HepG2 (cell line): ENCODE results near the gene EFNA2. TPM values are rescaled to one million over a fixed set of nuclear protein-coding genes. Genes with fewer than 3 reads are reported as not detected.

Experiments used
- ARNTL ChIP-seq: sonication (generic); formaldehyde crosslinking; IDR thresholded peaks from 2 replicates; pipeline ENCODE4 v1.4.0; 2020; ENCODE audit warnings: mild to moderate bottlenecking, missing genetic modification reagents
- CHD4 ChIP-seq: fragments of 200-600 bp; sonication (generic); IDR thresholded peaks from 2 replicates; pipeline ENCODE4 v1.7.0; 2017; ENCODE audit warnings: mild to moderate bottlenecking, low read length, borderline replicate concordance
- DRAP1 ChIP-seq: IDR thresholded peaks from 2 replicates; pipeline ENCODE4 v1.6.1; 2016; ENCODE audit warnings: missing genetic modification reagents, missing compliant biosample characterization
- EED ChIP-seq: sonication (generic); formaldehyde crosslinking; IDR thresholded peaks from 2 replicates; pipeline ENCODE4 v1.5.0; 2020; ENCODE audit warnings: mild to moderate bottlenecking, missing genetic modification reagents
- HNRNPUL1 ChIP-seq: fragments of 200-400 bp; formaldehyde crosslinking; IDR thresholded peaks from 2 replicates; pipeline ENCODE4 v1.6.1; 2017; ENCODE audit warnings: low read depth, mild to moderate bottlenecking, low read length, moderate library complexity
- MAF1 ChIP-seq: sonication (generic); formaldehyde crosslinking; IDR thresholded peaks from 2 replicates; pipeline ENCODE4 v1.5.0; 2020; ENCODE audit warnings: missing genetic modification reagents, borderline replicate concordance
- NFRKB ChIP-seq: fragments of 450-650 bp; IDR thresholded peaks from 2 replicates; pipeline ENCODE4 v1.6.1; 2017
- SAP130 ChIP-seq: IDR thresholded peaks from 2 replicates; pipeline ENCODE4 v1.6.1; 2016; ENCODE audit warnings: low read depth
- SOX6 ChIP-seq, 2 experiments: fragments of 450-650 bp in 1 of 2; sonication (generic) in 1 of 2; formaldehyde crosslinking in 1 of 2; IDR thresholded peaks; 2 replicates each; pipeline versions ENCODE4 v1.4.0 to v1.6.1; 2017 to 2020; ENCODE audit warnings: antibody characterized with exemption in 1 of 2, mild to moderate bottlenecking in 1 of 2, missing genetic modification reagents in 1 of 2
- TP53 ChIP-seq: sonication (generic); formaldehyde crosslinking; conservative IDR thresholded peaks from 2 replicates; pipeline ENCODE4 v1.4.0; 2020; ENCODE audit warnings: missing genetic modification reagents
- ZBTB39 ChIP-seq: sonication (generic); formaldehyde crosslinking; IDR thresholded peaks from 2 replicates; pipeline ENCODE4 v1.5.0; 2020; ENCODE audit warnings: missing genetic modification reagents
- ZFY ChIP-seq: sonication (generic); formaldehyde crosslinking; IDR thresholded peaks from 2 replicates; pipeline ENCODE4 v1.4.0; 2020; ENCODE audit warnings: missing genetic modification reagents
- ZNF101 ChIP-seq: sonication (generic); formaldehyde crosslinking; IDR thresholded peaks from 2 replicates; pipeline ENCODE4 v1.4.0; 2020; ENCODE audit warnings: mild to moderate bottlenecking, low read depth, missing genetic modification reagents, borderline replicate concordance
- ZNF281 ChIP-seq: sonication (generic); formaldehyde crosslinking; IDR thresholded peaks from 2 replicates; pipeline ENCODE4 v1.4.0; 2020; ENCODE audit warnings: missing genetic modification reagents, borderline replicate concordance
- ZNF335 ChIP-seq: sonication (generic); formaldehyde crosslinking; IDR thresholded peaks from 2 replicates; pipeline ENCODE4 v1.4.0; 2020; ENCODE audit warnings: missing genetic modification reagents
- ZNF367 ChIP-seq: sonication (generic); formaldehyde crosslinking; IDR thresholded peaks from 2 replicates; pipeline ENCODE4 v1.4.0; 2020; ENCODE audit warnings: missing genetic modification reagents, borderline replicate concordance
- ZNF768 ChIP-seq: sonication (generic); formaldehyde crosslinking; IDR thresholded peaks from 2 replicates; pipeline ENCODE4 v1.4.0; 2020; ENCODE audit warnings: missing genetic modification reagents
- polyA plus RNA-seq, 8 experiments: library from polyadenylated mRNA; depleted of rRNA in 3 of 8; stranded (reverse) in 7 of 8; unstranded in 1 of 8; fragments of >200 nt; fragmentation: Illumina TruSeq in 4 of 8; extraction: Trizol in 4 of 8; gene quantifications; 2 replicates each; pipeline versions ENCODE4 v1.2.1 to v1.2.3, GENCODE V29; 2011 to 2016; ENCODE audit warnings: low read depth in 4 of 8, missing spikeins in 1 of 8, mixed read lengths in 1 of 8; ENCODE audit not compliant: insufficient read depth in 1 of 8
- total RNA-seq, 5 experiments: library from RNA; depleted of rRNA; stranded (reverse); fragments of >200 nt; fragmentation: Illumina TruSeq; extraction: Trizol; gene quantifications; 2 replicates each; pipeline ENCODE4 v1.2.3, GENCODE V29; 2016; ENCODE audit warnings: low read depth in 1 of 5
- TF ChIP-seq, protein P1 (sequence below): sonication (generic); formaldehyde crosslinking; IDR thresholded peaks from 2 replicates; pipeline ENCODE4 v1.4.0; 2020; ENCODE audit warnings: missing genetic modification reagents, borderline replicate concordance
- TF ChIP-seq, protein P2 (sequence below): sonication (generic); formaldehyde crosslinking; IDR thresholded peaks from 2 replicates; pipeline ENCODE4 v1.4.0; 2020; ENCODE audit warnings: missing genetic modification reagents
- TF ChIP-seq, protein P3 (sequence below): conservative IDR thresholded peaks from 2 replicates; pipeline ENCODE4 v1.6.1; 2018; ENCODE audit warnings: missing genetic modification reagents

The EFNA2 gene
- total and polyA plus RNA-seq, 2 of the 13 experiments (the other 11 are each of a cell fraction or from before 2014, with no cell fraction given): 6.0 to 9.9 TPM

- TF ChIP-seq, protein P1, sequence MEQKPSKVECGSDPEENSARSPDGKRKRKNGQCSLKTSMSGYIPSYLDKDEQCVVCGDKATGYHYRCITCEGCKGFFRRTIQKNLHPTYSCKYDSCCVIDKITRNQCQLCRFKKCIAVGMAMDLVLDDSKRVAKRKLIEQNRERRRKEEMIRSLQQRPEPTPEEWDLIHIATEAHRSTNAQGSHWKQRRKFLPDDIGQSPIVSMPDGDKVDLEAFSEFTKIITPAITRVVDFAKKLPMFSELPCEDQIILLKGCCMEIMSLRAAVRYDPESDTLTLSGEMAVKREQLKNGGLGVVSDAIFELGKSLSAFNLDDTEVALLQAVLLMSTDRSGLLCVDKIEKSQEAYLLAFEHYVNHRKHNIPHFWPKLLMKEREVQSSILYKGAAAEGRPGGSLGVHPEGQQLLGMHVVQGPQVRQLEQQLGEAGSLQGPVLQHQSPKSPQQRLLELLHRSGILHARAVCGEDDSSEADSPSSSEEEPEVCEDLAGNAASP: peak; percentile 83; the same call in 1 of the 2 replicates
- TF ChIP-seq ARNTL (CRISPR knock-in tag) (peak; percentile 68), ZFY (CRISPR knock-in tag) (peak; percentile 64), CHD4 (no peak), ZNF367 (CRISPR knock-in tag) (no peak), MAF1 (CRISPR knock-in tag) (peak; percentile 17), HNRNPUL1 (no peak), DRAP1 (CRISPR knock-in tag) (peak; percentile 75), SOX6 (IDR thresholded peaks at IDR 0.05) (no peak), SOX6 (CRISPR knock-in tag; IDR thresholded peaks at IDR 0.05) (peak; percentile 68), NFRKB (no peak), SAP130 (CRISPR knock-in tag) (peak; percentile 65), EED (CRISPR knock-in tag) (peak; percentile 93), ZNF281 (CRISPR knock-in tag) (peak; percentile 41; the same call in 1 of the 2 replicates), ZBTB39 (CRISPR knock-in tag) (0 out of 2 replicates have a peak, but pooled peaks have one; percentile 15), ZNF335 (CRISPR knock-in tag) (peak; percentile 60; the same call in 1 of the 2 replicates), ZNF101 (no peak), ZNF768 (CRISPR knock-in tag) (peak; percentile 56; the same call in 1 of the 2 replicates), TP53 (CRISPR knock-in tag) (0 out of 2 replicates have a peak, but pooled peaks have one; percentile 29)
- TF ChIP-seq, protein P2, sequence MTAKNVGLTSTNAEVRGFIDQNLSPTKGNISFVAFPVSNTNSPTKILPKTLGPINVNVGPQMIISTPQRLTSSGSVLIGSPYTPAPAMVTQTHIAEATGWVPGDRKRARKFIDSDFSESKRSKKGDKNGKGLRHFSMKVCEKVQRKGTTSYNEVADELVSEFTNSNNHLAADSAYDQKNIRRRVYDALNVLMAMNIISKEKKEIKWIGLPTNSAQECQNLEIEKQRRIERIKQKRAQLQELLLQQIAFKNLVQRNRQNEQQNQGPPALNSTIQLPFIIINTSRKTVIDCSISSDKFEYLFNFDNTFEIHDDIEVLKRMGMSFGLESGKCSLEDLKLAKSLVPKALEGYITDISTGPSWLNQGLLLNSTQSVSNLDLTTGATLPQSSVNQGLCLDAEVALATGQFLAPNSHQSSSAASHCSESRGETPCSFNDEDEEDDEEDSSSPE (CRISPR knock-in tag): peak; percentile 28
- TF ChIP-seq, protein P3, sequence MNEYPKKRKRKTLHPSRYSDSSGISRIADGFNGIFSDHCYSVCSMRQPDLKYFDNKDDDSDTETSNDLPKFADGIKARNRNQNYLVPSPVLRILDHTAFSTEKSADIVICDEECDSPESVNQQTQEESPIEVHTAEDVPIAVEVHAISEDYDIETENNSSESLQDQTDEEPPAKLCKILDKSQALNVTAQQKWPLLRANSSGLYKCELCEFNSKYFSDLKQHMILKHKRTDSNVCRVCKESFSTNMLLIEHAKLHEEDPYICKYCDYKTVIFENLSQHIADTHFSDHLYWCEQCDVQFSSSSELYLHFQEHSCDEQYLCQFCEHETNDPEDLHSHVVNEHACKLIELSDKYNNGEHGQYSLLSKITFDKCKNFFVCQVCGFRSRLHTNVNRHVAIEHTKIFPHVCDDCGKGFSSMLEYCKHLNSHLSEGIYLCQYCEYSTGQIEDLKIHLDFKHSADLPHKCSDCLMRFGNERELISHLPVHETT (CRISPR knock-in tag): peak; percentile 30; the same call in 1 of the 2 replicates
Observed at GRCh38 chr19:1266129-1266915, 19.4 kb upstream of the EFNA2 start (continued).
